Gastrocnemius medialis (tissue), 4 donors: Measurements from ENCODE around the gene MSH5. TPM values are rescaled to one million over a fixed set of nuclear protein-coding genes. Genes with fewer than 3 reads are reported as not detected.

Experiments
- ATAC-seq, 2 donors: fragments of 150-250 bp; one replicate each; pipeline ENCODE4 v1.9.1; 2016
- DNase-seq, 2 donors: peaks; one replicate each; pipeline ENCODE4 v3.0.0-alpha.2; 2019
- H3K27ac ChIP-seq, 4 donors: fragments of 200-600 bp; sonication (generic); 1 replicate in 1 of 4; 2 replicates in 3 of 4; pipeline ENCODE4 v1.5.1; 2016 to 2018; ENCODE audit warnings: mild to moderate bottlenecking in 2 of 4, moderate library complexity in 1 of 4
- H3K27me3 ChIP-seq, 3 donors: fragments of 200-600 bp; sonication (generic) in 2 of 3; 1 replicate in 1 of 3; 2 replicates in 2 of 3; pipeline versions ENCODE4 v1.5.1 to v1.6.0; 2016 to 2019; ENCODE audit warnings: mild to moderate bottlenecking in 1 of 3, moderate library complexity in 1 of 3
- H3K36me3 ChIP-seq, 2 donors: fragments of 200-600 bp; sonication (generic) in 1 of 2; one replicate each; pipeline ENCODE4 v1.5.1; 2017 to 2018
- H3K4me1 ChIP-seq, 2 donors: fragments of 200-600 bp; sonication (generic) in 1 of 2; one replicate each; pipeline ENCODE4 v1.5.1; 2016 to 2017; ENCODE audit warnings: mild to moderate bottlenecking in 2 of 2
- H3K4me3 ChIP-seq, 4 donors: fragments of 200-600 bp; sonication (generic) in 3 of 4; 1 replicate in 1 of 4; 2 replicates in 3 of 4; pipeline ENCODE4 v1.5.1; 2016 to 2019; ENCODE audit warnings: mild to moderate bottlenecking in 2 of 4
- H3K9me3 ChIP-seq, 3 donors: fragments of 200-600 bp; sonication (generic) in 2 of 3; 1 replicate in 1 of 3; 2 replicates in 2 of 3; pipeline ENCODE4 v1.5.1; 2016 to 2019
- POLR2A ChIP-seq, 2 donors: fragments of 450-650 bp; IDR thresholded peaks; one replicate each; pipeline ENCODE4 v1.6.1; 2017; ENCODE audit warnings: antibody characterized with exemption in 2 of 2, mild to moderate bottlenecking in 2 of 2, moderate library complexity in 2 of 2
- in situ Hi-C, 4 donors: fragments of 200-750 bp; cut with MboI; loops; one replicate each; pipeline versions ENCODE4 v1.15.0 to v1.8.0; 2017; ENCODE audit warnings: low sequenced_read_pairs in 4 of 4
- intact Hi-C: fragments of 100-400 bp; cut with DNase I; formaldehyde crosslinking; loops from one replicate; pipeline ENCODE4 v1.15.1; 2023; ENCODE audit warnings: low total_unique reads
- total RNA-seq, 4 donors: library from RNA; depleted of rRNA; stranded (reverse); fragments of >200 nt; gene quantifications; one replicate each; pipeline versions ENCODE4 v1.1.0 to v1.2.3, GENCODE V29; 2016
- TF ChIP-seq, protein P1 (sequence below), 5 experiments: fragments of 450-650 bp in 3 of 5; fragments of 200-600 bp in 2 of 5; sonication (generic) in 2 of 5; IDR thresholded peaks in 4 of 5; conservative IDR thresholded peaks in 1 of 5; 1 replicate in 4 of 5; 2 replicates in 1 of 5; pipeline ENCODE4 v1.5.1; 2016 to 2019; ENCODE audit warnings: antibody characterized with exemption in 5 of 5, mild to moderate bottlenecking in 3 of 5, moderate library complexity in 3 of 5

Gene MSH5
- total RNA-seq, 4 donors from 2014 or later: 0.35 to 7.8 (median 1.6) TPM

DNA sequence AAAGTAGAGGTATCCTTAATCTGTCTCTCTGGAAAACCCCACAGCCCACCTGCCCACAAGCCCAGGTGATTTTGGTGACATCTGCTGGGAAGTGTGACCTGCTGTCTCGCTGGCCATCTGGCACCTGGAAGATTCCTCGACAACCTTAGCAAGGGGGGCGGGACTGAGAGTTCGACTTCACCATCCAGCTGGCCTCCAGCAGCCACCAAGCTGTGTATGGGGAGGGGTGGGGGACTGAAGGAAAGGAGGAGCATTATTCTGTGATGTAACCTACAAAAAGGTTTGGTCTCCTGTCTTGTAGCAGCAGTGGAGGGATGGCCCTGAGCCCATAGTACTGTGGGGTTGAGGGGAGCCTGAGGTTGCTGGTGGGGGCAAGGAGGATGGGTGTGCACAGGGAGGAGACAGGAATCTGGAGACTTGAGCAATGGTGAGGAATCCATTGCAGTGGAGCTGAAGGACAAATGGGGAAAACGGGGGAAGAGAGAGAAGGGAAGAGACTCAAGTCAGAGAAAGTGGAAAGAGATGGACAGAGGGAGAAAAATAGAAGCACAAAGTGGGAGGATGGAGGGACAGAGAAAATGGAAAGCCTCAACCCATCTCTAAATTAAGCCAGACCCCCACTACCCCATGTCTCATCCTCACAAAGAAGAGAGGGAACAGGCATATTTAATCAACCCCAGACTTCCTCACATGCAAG, 29.1 kb upstream of the MSH5 start:
- H3K27me3 ChIP-seq: no peaks in the 10 kb centered on the region
- no peaks in the 10 kb centered on the region for H3K4me1 ChIP-seq
- no peak overlapping the region for H3K27ac ChIP-seq
- H3K9me3 ChIP-seq: no peaks in the 10 kb centered on the region
- intact Hi-C loops (no loop called here), in situ Hi-C loops (no loop called here)
- no peak for ATAC-seq
- no peaks in the 10 kb centered on the region for H3K36me3 ChIP-seq
- no peak overlapping the region for H3K4me3 ChIP-seq
- DNase-seq: no peak
- TF ChIP-seq POLR2A (IDR thresholded peaks at IDR 0.05): no peak
- TF ChIP-seq, protein P1, sequence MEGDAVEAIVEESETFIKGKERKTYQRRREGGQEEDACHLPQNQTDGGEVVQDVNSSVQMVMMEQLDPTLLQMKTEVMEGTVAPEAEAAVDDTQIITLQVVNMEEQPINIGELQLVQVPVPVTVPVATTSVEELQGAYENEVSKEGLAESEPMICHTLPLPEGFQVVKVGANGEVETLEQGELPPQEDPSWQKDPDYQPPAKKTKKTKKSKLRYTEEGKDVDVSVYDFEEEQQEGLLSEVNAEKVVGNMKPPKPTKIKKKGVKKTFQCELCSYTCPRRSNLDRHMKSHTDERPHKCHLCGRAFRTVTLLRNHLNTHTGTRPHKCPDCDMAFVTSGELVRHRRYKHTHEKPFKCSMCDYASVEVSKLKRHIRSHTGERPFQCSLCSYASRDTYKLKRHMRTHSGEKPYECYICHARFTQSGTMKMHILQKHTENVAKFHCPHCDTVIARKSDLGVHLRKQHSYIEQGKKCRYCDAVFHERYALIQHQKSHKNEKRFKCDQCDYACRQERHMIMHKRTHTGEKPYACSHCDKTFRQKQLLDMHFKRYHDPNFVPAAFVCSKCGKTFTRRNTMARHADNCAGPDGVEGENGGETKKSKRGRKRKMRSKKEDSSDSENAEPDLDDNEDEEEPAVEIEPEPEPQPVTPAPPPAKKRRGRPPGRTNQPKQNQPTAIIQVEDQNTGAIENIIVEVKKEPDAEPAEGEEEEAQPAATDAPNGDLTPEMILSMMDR (IDR thresholded peaks at IDR 0.05 in 4 of 5, conservative IDR thresholded peaks at IDR 0.05 in 1 of 5): no peak

- H3K27ac ChIP-seq: no peak overlapping the region
- DNase-seq (no peak), ATAC-seq (no peak)
- no peaks in the 10 kb centered on the region for H3K4me1 ChIP-seq
- no peak overlapping the region for H3K4me3 ChIP-seq
- no peaks in the 10 kb centered on the region for H3K36me3 ChIP-seq
- intact Hi-C loops: no loop called here
- in situ Hi-C loops: no loop called here
- no peaks in the 10 kb centered on the region for H3K27me3 ChIP-seq
- TF ChIP-seq, protein P1 (IDR thresholded peaks at IDR 0.05 in 4 of 5, conservative IDR thresholded peaks at IDR 0.05 in 1 of 5): no peak
- TF ChIP-seq POLR2A (IDR thresholded peaks at IDR 0.05): no peak
- H3K9me3 ChIP-seq: no peaks in the 10 kb centered on the region
Observed at GRCh38 chr6:31711233-31711632, 28.6 kb upstream of the MSH5 start.

GRCh38 chr6:31712296-31712695, 27.5 kb upstream of the MSH5 start:
- Histone ChIP-seq H3K9me3 (no peaks in the 10 kb centered on the region), H3K27ac (no peak overlapping the region), H3K4me1 (no peaks in the 10 kb centered on the region), H3K36me3 (no peaks in the 10 kb centered on the region), H3K27me3 (no peaks in the 10 kb centered on the region), H3K4me3 (no peak overlapping the region)
- intact Hi-C loops: no loop called here
- no peak for ATAC-seq
- TF ChIP-seq, protein P1 (IDR thresholded peaks at IDR 0.05 in 4 of 5, conservative IDR thresholded peaks at IDR 0.05 in 1 of 5): no peak
- no peak for TF ChIP-seq POLR2A (IDR thresholded peaks at IDR 0.05)
- in situ Hi-C loops: no loop called here
- no peak for DNase-seq

DNA sequence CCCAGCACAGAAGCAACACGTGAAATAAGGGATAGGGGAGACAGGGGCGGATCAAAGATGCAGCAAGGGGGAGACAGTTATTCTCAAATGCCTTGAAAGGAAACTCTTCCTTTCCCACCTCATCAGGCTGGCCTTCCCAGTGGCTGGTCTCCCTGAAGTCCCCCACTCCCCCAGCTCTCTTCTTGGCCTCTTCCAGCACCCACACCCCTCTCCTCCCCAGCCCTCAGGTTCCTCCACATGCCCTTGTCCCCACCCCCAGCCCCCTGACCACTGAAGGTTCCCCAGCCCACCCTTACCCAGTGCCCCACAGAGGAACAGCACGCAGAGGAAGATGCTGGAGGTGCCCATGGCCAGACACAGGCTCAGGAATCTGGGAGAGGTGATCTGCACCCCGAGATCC, 26.3 kb upstream of the MSH5 start:
- no peaks in the 10 kb centered on the region for H3K27me3 ChIP-seq
- no peaks in the 10 kb centered on the region for H3K36me3 ChIP-seq
- intact Hi-C loops (no loop called here), in situ Hi-C loops (no loop called here)
- ATAC-seq (no peak), DNase-seq (no peak)
- no peak overlapping the region for H3K4me3 ChIP-seq
- H3K27ac ChIP-seq: no peak overlapping the region
- TF ChIP-seq, protein P1 (IDR thresholded peaks at IDR 0.05 in 4 of 5, conservative IDR thresholded peaks at IDR 0.05 in 1 of 5): no peak
- TF ChIP-seq POLR2A (IDR thresholded peaks at IDR 0.05): no peak
- no peaks in the 10 kb centered on the region for H3K4me1 ChIP-seq
- no peaks in the 10 kb centered on the region for H3K9me3 ChIP-seq
